Ishikawa (cell line): ENCODE results near the gene JAML.

ENCODE experiments used
- CREB1 ChIP-seq: IDR thresholded peaks from 2 replicates; pipeline ENCODE4 v1.6.1; 2012; ENCODE audit warnings: low read depth
- EP300 ChIP-seq: IDR thresholded peaks from 2 replicates; pipeline ENCODE4 v1.6.1; 2012; ENCODE audit warnings: borderline replicate concordance

DNA sequence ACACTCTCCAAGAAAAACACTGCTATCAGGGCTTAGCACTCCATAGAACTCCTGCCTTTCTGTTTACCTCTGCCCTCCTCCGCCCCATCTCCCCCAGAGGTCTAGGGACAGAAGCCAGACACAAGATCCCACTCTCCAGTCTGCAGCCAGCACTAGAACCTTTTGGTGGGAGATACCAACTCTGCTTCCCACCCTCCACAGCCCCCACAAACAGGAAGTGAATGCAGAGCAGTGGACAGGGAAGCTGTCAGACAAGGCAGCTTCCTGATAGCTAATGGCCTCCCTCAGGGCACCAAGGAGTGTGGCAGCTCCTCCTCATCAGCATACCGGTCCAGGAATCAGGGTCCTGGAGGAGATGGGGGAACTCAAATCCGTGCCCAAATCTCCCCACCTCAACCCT is 77.3 kb downstream of the JAML start:
- TF ChIP-seq EP300: no peak
- no peak for TF ChIP-seq CREB1
